Stimulated activated CD8-positive, alpha-beta memory T cell treated with anti-CD3 and anti-CD28 coated beads, Interleukin-7, amount 100 ng/mL, for 48 hours (primary cell): ENCODE measurements around the gene WDR4.
A peak's percentile ranks its signal among the peaks of the same experiment; 100 is the strongest.
"Not testable (repeated sequence)": the region's sequence is repeated elsewhere in the genome, so short reads cannot be mapped to it uniquely, and the experiment has no call there.

Source experiments
- DNase-seq, 2 donors: peaks; one replicate each; pipeline ENCODE4 v3.0.0-alpha.2; 2020; ENCODE audit warnings: low read depth in 1 of 2; ENCODE audit errors: extremely low read depth in 1 of 2

Gene WDR4

GRCh38 chr21:42820616-42821465 is 58.5 kb downstream of the WDR4 start:
- DNase-seq, result no peak

GRCh38 chr21:42819861-42820615 is 59.3 kb downstream of the WDR4 start:
- no peak for DNase-seq

GRCh38 chr21:42818328-42818749 is 61.0 kb downstream of the WDR4 start:
- no peak for DNase-seq

- DNase-seq, result no peak
Measured at GRCh38 chr21:42815217-42815616, 64.1 kb downstream of the WDR4 start.

- not testable (repeated sequence) for DNase-seq
Measured at GRCh38 chr21:42812528-42813241, 66.7 kb downstream of the WDR4 start.

GRCh38 chr21:42811960-42812359 is 67.4 kb downstream of the WDR4 start:
- no peak for DNase-seq

- no peak for DNase-seq
Measured at GRCh38 chr21:42809577-42810475, 69.5 kb downstream of the WDR4 start.

GRCh38 chr21:42809171-42809570 is 70.2 kb downstream of the WDR4 start:
- DNase-seq, result no peak

- DNase-seq, result no peak
Measured at GRCh38 chr21:42807938-42808613, 71.3 kb downstream of the WDR4 start.

- DNase-seq, result not testable (repeated sequence)
Measured at GRCh38 chr21:42807293-42807895, 71.9 kb downstream of the WDR4 start.

- DNase-seq, result no peak
Measured at GRCh38 chr21:42806509-42807140, 72.7 kb downstream of the WDR4 start.

GRCh38 chr21:42801616-42802015 is 77.7 kb downstream of the WDR4 start:
- DNase-seq, result not testable (repeated sequence)

- no peak for DNase-seq
Measured at GRCh38 chr21:42799948-42800347, 79.4 kb downstream of the WDR4 start.

- DNase-seq, result peak in 1 of 2 donors; percentile 16
Measured at GRCh38 chr21:42799516-42799915, 79.8 kb downstream of the WDR4 start.
